H1 (cell line): ENCODE measurements around the gene DOCK1. TPM values are rescaled to one million over a fixed set of nuclear protein-coding genes. Genes with fewer than 3 reads are reported as not detected.

ENCODE experiments used
- ATF2 ChIP-seq: IDR thresholded peaks from 2 replicates; pipeline ENCODE4 v1.6.1; 2012; ENCODE audit warnings: low read length, inconsistent platforms
- GTF2F1 ChIP-seq: IDR thresholded peaks from 2 replicates; pipeline ENCODE4 v1.6.1; 2012; ENCODE audit warnings: low read depth, low read length, improper control_type of control experiment, borderline replicate concordance
- polyA plus RNA-seq, 7 experiments: library from polyadenylated mRNA; depleted of rRNA in 3 of 7; stranded (reverse) in 5 of 7; unstranded in 2 of 7; fragments of >200 nt in 5 of 7; fragments of 200-250 nt in 2 of 7; gene quantifications; 1 replicate in 5 of 7; 2 replicates in 1 of 7; 4 replicates in 1 of 7; pipeline versions ENCODE4 v1.2.1 to v1.2.3, GENCODE V29; 2011 to 2013; ENCODE audit warnings: missing spikeins in 2 of 7, mixed read lengths in 2 of 7
- total RNA-seq: library from RNA; stranded (reverse); fragmentation: NEBNext Ultra II Directional; extraction: Animal tissue kit (Norgen Biotek cat#: 25700); gene quantifications from 2 replicates; pipeline ENCODE4 v1.2.1, GENCODE V29; 2021

Gene DOCK1
- total and polyA plus RNA-seq, 2 of the 8 experiments (the other 6 are each of a cell fraction or from before 2014, with no cell fraction given) = 11.6 to 53.0 TPM

GRCh38 chr10:127012071-127012768 is 107.0 kb downstream of the DOCK1 start (continued):
- no peak for TF ChIP-seq ATF2
- TF ChIP-seq GTF2F1 = no peak
- TF ChIP-seq, all 59 proteins: peak for 0
